HEK293T (cell line): ENCODE data around the gene TRIM41.
"Not testable (repeated sequence)": the region's sequence is repeated elsewhere in the genome, so short reads cannot be mapped to it uniquely, and the experiment has no call there.

Source experiments
- CTBP1 ChIP-seq: fragments of 450-650 bp; IDR thresholded peaks from 2 replicates; pipeline ENCODE4 v1.6.1; 2016; ENCODE audit warnings: borderline replicate concordance
- FOXA1 ChIP-seq: fragments of 450-650 bp; IDR thresholded peaks from 2 replicates; pipeline ENCODE4 v1.6.1; 2016; ENCODE audit warnings: mild to moderate bottlenecking
- LEF1 ChIP-seq: fragments of 450-650 bp; IDR thresholded peaks from 2 replicates; pipeline ENCODE4 v1.6.1; 2017; ENCODE audit warnings: mild to moderate bottlenecking, borderline replicate concordance
- SP1 ChIP-seq: fragments of 450-650 bp; IDR thresholded peaks from 2 replicates; pipeline ENCODE4 v1.6.1; 2017
- SUZ12 ChIP-seq: fragments of 450-650 bp; IDR thresholded peaks from 2 replicates; pipeline ENCODE4 v1.6.1; 2016; ENCODE audit warnings: mild to moderate bottlenecking
- TARDBP ChIP-seq: fragments of 450-650 bp; IDR thresholded peaks from 2 replicates; pipeline ENCODE4 v1.6.1; 2016
- TF ChIP-seq, protein P1 (sequence below): fragments of 450-650 bp; IDR thresholded peaks from 2 replicates; pipeline ENCODE4 v1.6.1; 2016

DNA sequence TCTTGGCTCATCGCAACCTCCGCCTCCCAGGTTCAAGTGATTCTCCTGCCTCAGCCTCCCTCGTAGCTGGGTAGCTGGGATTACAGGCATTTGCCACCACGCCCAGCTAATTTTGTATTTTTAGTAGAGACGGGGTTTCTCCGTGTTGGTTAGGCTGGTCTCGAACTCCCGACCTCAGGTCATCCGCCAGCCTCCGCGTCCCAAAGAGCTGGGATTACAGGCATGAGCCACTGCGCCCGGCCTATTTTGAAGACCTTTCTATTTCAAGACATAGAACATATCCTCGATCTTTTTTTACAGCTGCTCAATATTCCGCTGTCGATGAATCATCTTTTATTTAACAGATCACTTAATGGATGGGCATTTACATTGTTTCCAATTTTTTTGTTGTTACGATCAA, 12.4 kb upstream of the TRIM41 start:
- TF ChIP-seq, protein P1, sequence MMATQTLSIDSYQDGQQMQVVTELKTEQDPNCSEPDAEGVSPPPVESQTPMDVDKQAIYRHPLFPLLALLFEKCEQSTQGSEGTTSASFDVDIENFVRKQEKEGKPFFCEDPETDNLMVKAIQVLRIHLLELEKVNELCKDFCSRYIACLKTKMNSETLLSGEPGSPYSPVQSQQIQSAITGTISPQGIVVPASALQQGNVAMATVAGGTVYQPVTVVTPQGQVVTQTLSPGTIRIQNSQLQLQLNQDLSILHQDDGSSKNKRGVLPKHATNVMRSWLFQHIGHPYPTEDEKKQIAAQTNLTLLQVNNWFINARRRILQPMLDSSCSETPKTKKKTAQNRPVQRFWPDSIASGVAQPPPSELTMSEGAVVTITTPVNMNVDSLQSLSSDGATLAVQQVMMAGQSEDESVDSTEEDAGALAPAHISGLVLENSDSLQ: not testable (repeated sequence)
- TF ChIP-seq FOXA1, LEF1, SP1, SUZ12, TARDBP, CTBP1: not testable (repeated sequence)
